Ovary (tissue), 3 donors: Measurements from ENCODE around the gene LAMB3.

Source experiments
- CTCF ChIP-seq, 3 donors: fragments of 450-650 bp in 2 of 3; fragments of 200-600 bp in 1 of 3; IDR thresholded peaks; one replicate each; pipeline versions ENCODE4 v1.5.1 to v1.8.0; 2016 to 2022; ENCODE audit warnings: antibody characterized with exemption in 3 of 3, mild to moderate bottlenecking in 1 of 3
- POLR2A ChIP-seq: fragments of 450-650 bp; IDR thresholded peaks from one replicate; pipeline ENCODE4 v1.6.1; 2017; ENCODE audit warnings: antibody characterized with exemption, mild to moderate bottlenecking, moderate library complexity
- donor health status: DM: no; HTN: no; CAD: no.

GRCh38 chr1:209653915-209654351 lies 1.7 kb upstream of the LAMB3 start:
- no peak for TF ChIP-seq CTCF (IDR thresholded peaks at IDR 0.05)
- TF ChIP-seq POLR2A = no peak
